Lower lobe of right lung (tissue), 2 donors: Measurements from ENCODE around the gene C14orf119. TPM values are rescaled to one million over a fixed set of nuclear protein-coding genes. Genes with fewer than 3 reads are reported as not detected.
A peak's percentile ranks its signal among the peaks of the same experiment; 100 is the strongest.

ENCODE experiments used
- ATAC-seq, 2 donors: fragments of 200-7000 bp; cut with Tn5 transposase; one replicate each; pipeline ENCODE4 v1.9.1; 2020 to 2022; ENCODE audit warnings: mild to moderate bottlenecking in 2 of 2, moderate library complexity in 2 of 2
- DNase-seq: peaks from one replicate; pipeline ENCODE4 v3.0.0-alpha.2; 2020
- H3K27ac ChIP-seq: fragments of 200-600 bp; one replicate; pipeline ENCODE4 v1.8.0; 2022
- H3K27me3 ChIP-seq: fragments of 200-600 bp; one replicate; pipeline ENCODE4 v1.8.0; 2022; ENCODE audit warnings: low read depth
- H3K36me3 ChIP-seq: fragments of 200-600 bp; one replicate; pipeline ENCODE4 v1.8.0; 2022; ENCODE audit warnings: mild to moderate bottlenecking
- H3K4me1 ChIP-seq: fragments of 200-600 bp; one replicate; pipeline ENCODE4 v1.8.0; 2022
- H3K4me3 ChIP-seq: fragments of 200-600 bp; one replicate; pipeline ENCODE4 v1.8.0; 2022; ENCODE audit warnings: mild to moderate bottlenecking
- H3K9me3 ChIP-seq: fragments of 200-600 bp; one replicate; pipeline ENCODE4 v1.8.0; 2022
- CTCF ChIP-seq: fragments of 200-600 bp; IDR thresholded peaks from one replicate; pipeline ENCODE4 v1.8.0; 2022; ENCODE audit warnings: antibody characterized with exemption, mild to moderate bottlenecking
- intact Hi-C: fragments of 100-400 bp; cut with DNase I; formaldehyde crosslinking; loops from one replicate; pipeline ENCODE4 v1.11.0; 2022
- total RNA-seq: library from RNA; stranded (reverse); fragmentation: NEBNext Ultra II Directional; extraction: Animal tissue kit (Norgen Biotek cat#: 25700); gene quantifications from one replicate; pipeline ENCODE4 v1.2.1, GENCODE V29; 2021
- donor health status: DM: no; HTN: yes; CAD: no; lungs with severe emphysema.

C14orf119 gene
- total RNA-seq, 1 donor from 2014 or later: 53.3 TPM

- no peak for TF ChIP-seq CTCF
- peak; percentile 73 for DNase-seq
- no peaks in the 10 kb centered on the region for H3K27me3 ChIP-seq
- H3K4me3 ChIP-seq: no peak overlapping the region
- peaks cover 8% of the 10 kb centered on the region for H3K4me1 ChIP-seq
- no peak overlapping the region for H3K27ac ChIP-seq
- intact Hi-C loops: no loop called here
- H3K36me3 ChIP-seq: peaks cover 8% of the 10 kb centered on the region
- peak; percentile 75 to 86 for ATAC-seq
- no peaks in the 10 kb centered on the region for H3K9me3 ChIP-seq
These were observed 46.6 kb downstream of the C14orf119 start for GRCh38 chr14:23141706-23142444.

- Histone ChIP-seq H3K4me1 (peaks cover 8% of the 10 kb centered on the region), H3K27me3 (no peaks in the 10 kb centered on the region), H3K9me3 (no peaks in the 10 kb centered on the region), H3K4me3 (no peak overlapping the region), H3K36me3 (peaks cover 8% of the 10 kb centered on the region), H3K27ac (no peak overlapping the region)
- ATAC-seq: peak in 1 of 2 donors; percentile 22
- intact Hi-C loops: no loop called here
- no peak for DNase-seq
- no peak for TF ChIP-seq CTCF
These were observed 47.5 kb downstream of the C14orf119 start for GRCh38 chr14:23142826-23143225.

- intact Hi-C loops: no loop called here
- Histone ChIP-seq H3K36me3 (peaks cover 8% of the 10 kb centered on the region), H3K27ac (no peak overlapping the region), H3K4me3 (no peak overlapping the region), H3K4me1 (peaks cover 8% of the 10 kb centered on the region), H3K27me3 (no peaks in the 10 kb centered on the region), H3K9me3 (no peaks in the 10 kb centered on the region)
- no peak for TF ChIP-seq CTCF
- no peak for DNase-seq
- no peak for ATAC-seq
These were observed 48.6 kb downstream of the C14orf119 start for GRCh38 chr14:23143911-23144310.

- Histone ChIP-seq H3K4me1 (peaks cover 8% of the 10 kb centered on the region), H3K36me3 (peaks cover 4% of the 10 kb centered on the region), H3K27ac (no peak overlapping the region), H3K4me3 (no peak overlapping the region), H3K9me3 (no peaks in the 10 kb centered on the region), H3K27me3 (no peaks in the 10 kb centered on the region)
- no peak for TF ChIP-seq CTCF
- DNase-seq: no peak
- intact Hi-C loops: no loop called here
- peak; percentile 52 to 67 for ATAC-seq
These were observed 50.6 kb downstream of the C14orf119 start for GRCh38 chr14:23145794-23146350.

GRCh38 chr14:23146351-23146910, 51.1 kb downstream of the C14orf119 start:
- H3K4me3 ChIP-seq: no peak overlapping the region
- no peak for TF ChIP-seq CTCF
- H3K4me1 ChIP-seq: peaks cover 8% of the 10 kb centered on the region
- peaks cover 4% of the 10 kb centered on the region for H3K36me3 ChIP-seq
- ATAC-seq: no peak
- H3K27me3 ChIP-seq: no peaks in the 10 kb centered on the region
- no peak overlapping the region for H3K27ac ChIP-seq
- intact Hi-C loops: no loop called here
- DNase-seq: no peak
- H3K9me3 ChIP-seq: no peaks in the 10 kb centered on the region
